ENCODE measurements around the gene PES1. TPM values are rescaled to one million over a fixed set of nuclear protein-coding genes. Genes with fewer than 3 reads are reported as not detected.

Gene PES1
- polyA plus RNA-seq, 3 donors = 32.2 to 36.6 (median 35.6) TPM

DNA sequence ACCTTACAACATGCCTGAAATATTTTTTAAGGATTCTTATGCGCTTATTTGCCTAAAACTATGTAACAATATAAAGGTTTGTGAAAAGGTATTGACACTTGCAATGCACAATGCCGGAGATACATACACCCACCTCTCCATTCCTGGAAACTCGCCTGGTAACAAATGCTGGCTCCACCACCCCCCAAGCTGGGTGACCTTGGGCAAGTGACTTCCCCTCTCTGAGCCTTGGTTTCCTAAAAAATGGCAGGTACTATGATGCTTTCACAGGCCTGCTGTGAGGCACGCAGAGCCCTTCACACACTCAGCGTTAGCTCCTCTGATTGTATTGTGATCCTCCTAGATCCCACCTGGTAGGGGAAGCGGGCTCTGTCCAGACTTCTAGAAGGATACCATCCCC, 19.5 kb downstream of the PES1 start:
- no peaks in the 10 kb centered on the region for H4K20me1 ChIP-seq (ENCODE audit: insufficient read depth, low read length)
- TF ChIP-seq, protein P1, sequence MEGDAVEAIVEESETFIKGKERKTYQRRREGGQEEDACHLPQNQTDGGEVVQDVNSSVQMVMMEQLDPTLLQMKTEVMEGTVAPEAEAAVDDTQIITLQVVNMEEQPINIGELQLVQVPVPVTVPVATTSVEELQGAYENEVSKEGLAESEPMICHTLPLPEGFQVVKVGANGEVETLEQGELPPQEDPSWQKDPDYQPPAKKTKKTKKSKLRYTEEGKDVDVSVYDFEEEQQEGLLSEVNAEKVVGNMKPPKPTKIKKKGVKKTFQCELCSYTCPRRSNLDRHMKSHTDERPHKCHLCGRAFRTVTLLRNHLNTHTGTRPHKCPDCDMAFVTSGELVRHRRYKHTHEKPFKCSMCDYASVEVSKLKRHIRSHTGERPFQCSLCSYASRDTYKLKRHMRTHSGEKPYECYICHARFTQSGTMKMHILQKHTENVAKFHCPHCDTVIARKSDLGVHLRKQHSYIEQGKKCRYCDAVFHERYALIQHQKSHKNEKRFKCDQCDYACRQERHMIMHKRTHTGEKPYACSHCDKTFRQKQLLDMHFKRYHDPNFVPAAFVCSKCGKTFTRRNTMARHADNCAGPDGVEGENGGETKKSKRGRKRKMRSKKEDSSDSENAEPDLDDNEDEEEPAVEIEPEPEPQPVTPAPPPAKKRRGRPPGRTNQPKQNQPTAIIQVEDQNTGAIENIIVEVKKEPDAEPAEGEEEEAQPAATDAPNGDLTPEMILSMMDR (IDR thresholded peaks at IDR 0.05) = no peak
- H3K4me3 ChIP-seq (replicated peaks in 1 of 3; ENCODE audit: low read depth in 2 of 3, low read length in 3 of 3) = no peak overlapping the region
- H3K4me2 ChIP-seq (replicated peaks; ENCODE audit: extremely low read depth, low read length, poor library complexity, severe bottlenecking) = no peak overlapping the region
- Mint-ChIP-seq H3K4me3 (no peak overlapping the region), H3K27ac (no peak overlapping the region), H3K4me1 (peaks cover 4% of the 10 kb centered on the region), H3K36me3 (peaks cover 18 to 23% of the 10 kb centered on the region in 2 donors), H3K27me3 (ENCODE audit: low read depth in 3 of 3) (peaks cover 24 to 29% (median 26%) of the 10 kb centered on the region in 3 donors), H3K9me3 (peaks cover 0 to 3% (median 0%) of the 10 kb centered on the region in 7 donors)
- H2AFZ ChIP-seq (ENCODE audit: insufficient read depth, low read depth, low read length, poor library complexity, severe bottlenecking) = no peak overlapping the region
- peaks cover 0 to 20% of the 10 kb centered on the region in 2 donors for H3K27me3 ChIP-seq (ENCODE audit: control insufficient read depth in 2 of 2, insufficient read depth in 2 of 2, low read length in 2 of 2)
- peaks cover 19 to 23% of the 10 kb centered on the region in 2 donors for H3K36me3 ChIP-seq (replicated peaks in 1 of 2; ENCODE audit: control insufficient read depth in 1 of 2, insufficient read depth in 2 of 2, low read length in 2 of 2)
- no peaks in the 10 kb centered on the region for H3K79me2 ChIP-seq (ENCODE audit: insufficient read depth, low read length)
- H3K9ac ChIP-seq (ENCODE audit: insufficient read depth, low read length, poor library complexity, severe bottlenecking) = no peak overlapping the region
- no peaks in the 10 kb centered on the region for H3K9me3 ChIP-seq (replicated peaks in 1 of 2; ENCODE audit: control insufficient read depth in 1 of 2, insufficient read depth in 1 of 2, low read length in 2 of 2)
- intact Hi-C loops (cut with micrococcal nuclease) = no loop called here
- 96% methylated on average over 4 of the region's 6 CpGs for WGBS (ENCODE audit: insufficient coverage)
- DNase-seq = no peak
- H3K4me1 ChIP-seq (ENCODE audit: control insufficient read depth in 1 of 2, insufficient read depth in 2 of 2, low read length in 2 of 2) = no peaks in the 10 kb centered on the region
- H3K27ac ChIP-seq (ENCODE audit: low read depth in 1 of 2, low read length in 2 of 2) = no peak overlapping the region

DNA sequence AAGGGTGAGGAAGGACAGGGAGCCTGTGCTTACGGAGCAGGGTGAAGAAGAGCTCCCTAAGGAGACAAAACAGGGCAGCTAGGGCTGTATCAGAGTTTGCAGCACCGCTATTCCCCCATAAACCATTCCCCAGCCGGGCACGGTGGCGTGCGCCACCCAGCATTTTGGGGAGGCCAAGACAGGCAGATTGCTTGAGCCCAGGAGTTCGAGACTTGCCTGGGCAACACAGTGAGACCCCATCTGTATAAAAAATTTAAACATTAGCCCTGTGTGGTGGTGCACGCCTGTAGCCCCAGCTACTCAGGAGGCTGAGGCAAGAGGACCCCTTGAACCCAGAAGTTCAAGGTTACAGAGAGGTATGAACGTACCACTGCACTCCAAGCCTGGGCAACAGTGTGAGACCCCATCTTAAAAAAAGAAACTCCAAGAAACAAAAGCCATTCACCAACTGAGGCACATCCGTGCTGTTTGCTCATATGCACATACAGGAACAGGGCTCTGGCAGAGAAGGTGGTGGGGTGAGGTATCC, 22.0 kb downstream of the PES1 start:
- no peak for DNase-seq
- WGBS (ENCODE audit: insufficient coverage) = 98% methylated on average over 7 of the region's 10 CpGs
- Mint-ChIP-seq H3K27me3 (ENCODE audit: low read depth in 3 of 3) (peaks cover 16 to 23% (median 21%) of the 10 kb centered on the region in 3 donors), H3K4me1 (peaks cover under 1% of the 10 kb centered on the region), H3K36me3 (no peaks in the 10 kb centered on the region), H3K4me3 (no peak overlapping the region), H3K9me3 (peaks cover 0 to 3% (median 0%) of the 10 kb centered on the region in 7 donors), H3K27ac (no peak overlapping the region)
- Histone ChIP-seq H3K9me3 (replicated peaks in 1 of 2; ENCODE audit: control insufficient read depth in 1 of 2, insufficient read depth in 1 of 2, low read length in 2 of 2) (no peaks in the 10 kb centered on the region), H3K4me2 (replicated peaks; ENCODE audit: extremely low read depth, low read length, poor library complexity, severe bottlenecking) (no peak overlapping the region), H3K36me3 (replicated peaks in 1 of 2; ENCODE audit: control insufficient read depth in 1 of 2, insufficient read depth in 2 of 2, low read length in 2 of 2) (no peaks in the 10 kb centered on the region), H3K27me3 (ENCODE audit: control insufficient read depth in 2 of 2, insufficient read depth in 2 of 2, low read length in 2 of 2) (peaks cover 0 to 14% of the 10 kb centered on the region in 2 donors), H2AFZ (ENCODE audit: insufficient read depth, low read depth, low read length, poor library complexity, severe bottlenecking) (no peak overlapping the region), H3K4me1 (ENCODE audit: control insufficient read depth in 1 of 2, insufficient read depth in 2 of 2, low read length in 2 of 2) (no peaks in the 10 kb centered on the region), H3K9ac (ENCODE audit: insufficient read depth, low read length, poor library complexity, severe bottlenecking) (no peak overlapping the region), H3K4me3 (replicated peaks in 1 of 3; ENCODE audit: low read depth in 2 of 3, low read length in 3 of 3) (no peak overlapping the region), H3K27ac (ENCODE audit: low read depth in 1 of 2, low read length in 2 of 2) (no peak overlapping the region), H3K79me2 (ENCODE audit: insufficient read depth, low read length) (no peaks in the 10 kb centered on the region), H4K20me1 (ENCODE audit: insufficient read depth, low read length) (no peaks in the 10 kb centered on the region)
- intact Hi-C loops (cut with micrococcal nuclease) = loop anchor here in 1 of 2 donors (10.0 kb wide), 1 partner anchor 185 kb away; no protein-coding TSS in a partner anchor
- TF ChIP-seq, protein P1 (IDR thresholded peaks at IDR 0.05) = no peak
